ENCODE measurements around the gene ANAPC10.
A peak's percentile ranks its signal among the peaks of the same experiment; 100 is the strongest.
"Not testable (repeated sequence)": the region's sequence is repeated elsewhere in the genome, so short reads cannot be mapped to it uniquely, and the experiment has no call there.

Gene ANAPC10

GRCh38 chr4:145011636-145012035 is 86.4 kb downstream of the ANAPC10 start:
- no peak for FAIRE-seq
- TF ChIP-seq CTCF (IDR thresholded peaks at IDR 0.05; ENCODE audit: insufficient read depth, missing control alignments) = no peak

GRCh38 chr4:145010315-145010714 is 87.7 kb downstream of the ANAPC10 start:
- not testable (repeated sequence) for FAIRE-seq

More at GRCh38 chr4:145011636-145012035, 86.4 kb downstream of the ANAPC10 start:
- DNase-seq (ENCODE audit: insufficient read length, low spot score) = no peak

GRCh38 chr4:145003675-145004074 is 94.3 kb downstream of the ANAPC10 start:
- no peak for TF ChIP-seq CTCF (IDR thresholded peaks at IDR 0.05; ENCODE audit: insufficient read depth, missing control alignments)
- DNase-seq (ENCODE audit: insufficient read length, low spot score) = no peak
- FAIRE-seq = no peak

More at GRCh38 chr4:145010315-145010714, 87.7 kb downstream of the ANAPC10 start:
- DNase-seq (ENCODE audit: insufficient read length, low spot score) = not testable (repeated sequence)

GRCh38 chr4:145001635-145002034 is 96.4 kb downstream of the ANAPC10 start:
- TF ChIP-seq CTCF (IDR thresholded peaks at IDR 0.05; ENCODE audit: insufficient read depth, missing control alignments) = no peak
- no peak for DNase-seq (ENCODE audit: insufficient read length, low spot score)
- no peak for FAIRE-seq

- not testable (repeated sequence) for FAIRE-seq; DNase-seq (ENCODE audit: insufficient read length, low spot score)
Measured at GRCh38 chr4:145000656-145001055, 97.3 kb downstream of the ANAPC10 start.

GRCh38 chr4:144989306-144989705 is 108.7 kb downstream of the ANAPC10 start:
- DNase-seq (ENCODE audit: insufficient read length, low spot score) (no peak), FAIRE-seq (no peak)
- no peak for TF ChIP-seq CTCF (IDR thresholded peaks at IDR 0.05; ENCODE audit: insufficient read depth, missing control alignments)

- FAIRE-seq = no peak
- DNase-seq (ENCODE audit: insufficient read length, low spot score) = no peak
Measured at GRCh38 chr4:144985531-144985930, 112.5 kb downstream of the ANAPC10 start.

GRCh38 chr4:144985014-144985413 is 113.0 kb downstream of the ANAPC10 start:
- DNase-seq (ENCODE audit: insufficient read length, low spot score) (no peak), FAIRE-seq (peak; percentile 35)
- no peak for TF ChIP-seq CTCF (IDR thresholded peaks at IDR 0.05; ENCODE audit: insufficient read depth, missing control alignments)

More at GRCh38 chr4:144985531-144985930, 112.5 kb downstream of the ANAPC10 start:
- TF ChIP-seq CTCF (IDR thresholded peaks at IDR 0.05; ENCODE audit: insufficient read depth, missing control alignments) = no peak

All from D721Med (cell line).